WERI-Rb-1 (cell line): ENCODE data around the gene PPP2R5E.
A peak's percentile ranks its signal among the peaks of the same experiment; 100 is the strongest.
"Not testable (repeated sequence)": the region's sequence is repeated elsewhere in the genome, so short reads cannot be mapped to it uniquely, and the experiment has no call there.

Source experiments
- DNase-seq: peaks from one replicate; pipeline ENCODE4 v3.0.0-alpha.2; 2020
- H3K27ac ChIP-seq: fragments of 250-450 bp; sonication (Bioruptor Pico); 2 replicates; pipeline ENCODE4 v1.5.1; 2020; ENCODE audit warnings: mild to moderate bottlenecking, moderate library complexity
- H3K27me3 ChIP-seq: fragments of 250-450 bp; sonication (Bioruptor Pico); 2 replicates; pipeline ENCODE4 v1.5.1; 2021; ENCODE audit warnings: mild to moderate bottlenecking, low read depth, moderate library complexity; ENCODE audit not compliant: insufficient read depth, severe bottlenecking
- H3K36me3 ChIP-seq: fragments of 250-450 bp; sonication (Bioruptor Pico); 2 replicates; pipeline ENCODE4 v1.5.1; 2020; ENCODE audit warnings: mild to moderate bottlenecking, moderate library complexity
- H3K4me3 ChIP-seq: 2 replicates; pipeline ENCODE4 v1.5.1; 2011; ENCODE audit warnings: low read depth, mild to moderate bottlenecking, control low read depth, low read length
- H3K9me3 ChIP-seq: fragments of 250-450 bp; sonication (Bioruptor Pico); 2 replicates; pipeline ENCODE4 v1.5.1; 2021; ENCODE audit warnings: mild to moderate bottlenecking, moderate library complexity; ENCODE audit not compliant: severe bottlenecking
- CTCF ChIP-seq: IDR thresholded peaks from 2 replicates; pipeline ENCODE4 v1.5.1; 2011; ENCODE audit warnings: low read depth, mild to moderate bottlenecking, control low read depth, inconsistent platforms, low read length

PPP2R5E gene

GRCh38 chr14:63533474-63533873, 9.7 kb downstream of the PPP2R5E start:
- H3K9me3 ChIP-seq: no peaks in the 10 kb centered on the region
- TF ChIP-seq CTCF: no peak
- H3K27ac ChIP-seq: no peak overlapping the region
- no peak for DNase-seq
- H3K36me3 ChIP-seq: peaks cover 72% of the 10 kb centered on the region
- no peaks in the 10 kb centered on the region for H3K27me3 ChIP-seq
- H3K4me3 ChIP-seq: no peak overlapping the region

- H3K36me3 ChIP-seq: peaks cover 36% of the 10 kb centered on the region
- TF ChIP-seq CTCF: no peak
- no peak overlapping the region for H3K4me3 ChIP-seq
- no peak for DNase-seq
- H3K9me3 ChIP-seq: no peaks in the 10 kb centered on the region
- H3K27me3 ChIP-seq: no peaks in the 10 kb centered on the region
- H3K27ac ChIP-seq: no peak overlapping the region
These were observed 18.5 kb downstream of the PPP2R5E start for GRCh38 chr14:63524537-63525155.

GRCh38 chr14:63523735-63524426, 19.3 kb downstream of the PPP2R5E start:
- no peak for DNase-seq
- H3K9me3 ChIP-seq: no peaks in the 10 kb centered on the region
- peaks cover 33% of the 10 kb centered on the region for H3K36me3 ChIP-seq
- peak overlapping the region; percentile 9; the same call in 1 of the 2 replicates for H3K27ac ChIP-seq
- no peak for TF ChIP-seq CTCF
- H3K27me3 ChIP-seq: no peaks in the 10 kb centered on the region
- no peak overlapping the region for H3K4me3 ChIP-seq

- not testable (repeated sequence) for H3K9me3 ChIP-seq, H3K27ac ChIP-seq, H3K4me3 ChIP-seq, H3K27me3 ChIP-seq, DNase-seq
- H3K36me3 ChIP-seq: peaks cover 38% of the 10 kb centered on the region
These were observed 20.7 kb downstream of the PPP2R5E start for GRCh38 chr14:63522511-63522910.

GRCh38 chr14:63517354-63517753, 25.8 kb downstream of the PPP2R5E start:
- no peak for DNase-seq
- Histone ChIP-seq H3K27ac (no peak overlapping the region), H3K9me3 (no peaks in the 10 kb centered on the region), H3K27me3 (no peaks in the 10 kb centered on the region), H3K4me3 (no peak overlapping the region), H3K36me3 (peaks cover 21% of the 10 kb centered on the region)
- TF ChIP-seq CTCF: no peak

- no peak overlapping the region for H3K27ac ChIP-seq
- H3K9me3 ChIP-seq: no peaks in the 10 kb centered on the region
- no peak for DNase-seq
- peaks cover 24% of the 10 kb centered on the region for H3K36me3 ChIP-seq
- no peak overlapping the region for H3K4me3 ChIP-seq
- H3K27me3 ChIP-seq: no peaks in the 10 kb centered on the region
- TF ChIP-seq CTCF: no peak
These were observed 27.9 kb downstream of the PPP2R5E start for GRCh38 chr14:63515240-63515639.
